MM.1S (cell line): ENCODE results near the gene FAM219A.
A peak's percentile ranks its signal among the peaks of the same experiment; 100 is the strongest.

Source experiments
- DNase-seq: peaks from one replicate; pipeline ENCODE4 v3.0.0-alpha.2; 2015
- H2AFZ ChIP-seq: fragments of 300-600 bp; sonication (generic); 2 replicates; pipeline ENCODE4 v1.6.0; 2016; ENCODE audit warnings: antibody characterized with exemption, low read length
- H3F3A ChIP-seq: fragments of 300-600 bp; sonication (generic); 2 replicates; pipeline ENCODE4 v1.6.1; 2016; ENCODE audit warnings: mild to moderate bottlenecking, antibody characterized with exemption, low read length, moderate library complexity, mixed read lengths; ENCODE audit not compliant: insufficient read depth
- H3K27ac ChIP-seq: fragments of 300-600 bp; sonication (generic); 2 replicates; pipeline ENCODE4 v1.5.1; 2016; ENCODE audit warnings: mild to moderate bottlenecking, low read length
- H3K27me3 ChIP-seq: fragments of 300-600 bp; sonication (generic); replicated peaks from 2 replicates; pipeline ENCODE4 v1.6.0; 2016; ENCODE audit warnings: low read length; ENCODE audit not compliant: insufficient read depth
- H3K36me3 ChIP-seq: fragments of 300-600 bp; sonication (generic); replicated peaks from 2 replicates; pipeline ENCODE4 v1.6.1; 2016; ENCODE audit warnings: mild to moderate bottlenecking, low read length, mixed read lengths; ENCODE audit not compliant: insufficient read depth
- H3K4me1 ChIP-seq: fragments of 300-600 bp; sonication (generic); 2 replicates; pipeline ENCODE4 v1.6.1; 2016; ENCODE audit warnings: low read length, mixed read lengths
- H3K4me2 ChIP-seq: fragments of 300-600 bp; sonication (generic); 2 replicates; pipeline ENCODE4 v1.6.0; 2016; ENCODE audit warnings: low read depth, low read length
- H3K4me3 ChIP-seq: fragments of 300-600 bp; sonication (generic); 2 replicates; pipeline ENCODE4 v1.5.1; 2016; ENCODE audit warnings: low read length, mixed read lengths
- H3K79me2 ChIP-seq: fragments of 300-600 bp; sonication (generic); 2 replicates; pipeline ENCODE4 v1.6.1; 2016; ENCODE audit warnings: mixed run types, low read length, mixed read lengths
- H3K9ac ChIP-seq: fragments of 300-600 bp; sonication (generic); 2 replicates; pipeline ENCODE4 v1.6.1; 2016; ENCODE audit warnings: low read length, mixed read lengths
- H3K9me2 ChIP-seq: fragments of 300-600 bp; sonication (generic); replicated peaks from 2 replicates; pipeline ENCODE4 v1.6.1; 2016; ENCODE audit warnings: mild to moderate bottlenecking, low read length, mixed read lengths; ENCODE audit not compliant: insufficient read depth
- H3K9me3 ChIP-seq: fragments of 300-600 bp; sonication (generic); replicated peaks from 2 replicates; pipeline ENCODE4 v1.6.1; 2016; ENCODE audit warnings: mild to moderate bottlenecking, low read length, mixed read lengths; ENCODE audit not compliant: insufficient read depth
- H4K20me1 ChIP-seq: fragments of 300-600 bp; sonication (generic); 2 replicates; pipeline ENCODE4 v1.6.1; 2016; ENCODE audit warnings: mild to moderate bottlenecking, low read length, moderate library complexity, mixed read lengths; ENCODE audit not compliant: insufficient read depth
- CTCF ChIP-seq: fragments of 300-600 bp; sonication (generic); IDR thresholded peaks from 2 replicates; pipeline ENCODE4 v1.5.1; 2016; ENCODE audit warnings: antibody characterized with exemption, low read length, mixed read lengths
- EZH2 ChIP-seq: fragments of 300-600 bp; sonication (generic); optimal IDR thresholded peaks from 2 replicates; pipeline ENCODE3; 2017; ENCODE audit warnings: low read depth, mild to moderate bottlenecking, antibody characterized with exemption, low read length, mixed read lengths
- EZH2phosphoT487 ChIP-seq: fragments of 300-600 bp; sonication (generic); IDR thresholded peaks from 2 replicates; pipeline ENCODE4 v1.6.1; 2018; ENCODE audit warnings: antibody characterized with exemption, low read length

Gene FAM219A

GRCh38 chr9:34382879-34383278, 75.5 kb downstream of the FAM219A start:
- Histone ChIP-seq H4K20me1 (no peaks in the 10 kb centered on the region), H3K4me1 (peaks cover 14% of the 10 kb centered on the region), H3K9me2 (no peaks in the 10 kb centered on the region), H3K9me3 (no peaks in the 10 kb centered on the region), H3K27ac (no peak overlapping the region), H2AFZ (no peak overlapping the region), H3K4me2 (no peak overlapping the region), H3K9ac (no peak overlapping the region), H3K27me3 (no peaks in the 10 kb centered on the region), H3K4me3 (no peak overlapping the region), H3K36me3 (no peaks in the 10 kb centered on the region), H3K79me2 (no peaks in the 10 kb centered on the region), H3F3A (no peaks in the 10 kb centered on the region)
- DNase-seq: no peak
- TF ChIP-seq CTCF (no peak), EZH2 (no peak), EZH2phosphoT487 (no peak)

- H3K4me3 ChIP-seq: no peak overlapping the region
- no peaks in the 10 kb centered on the region for H3K9me2 ChIP-seq
- no peaks in the 10 kb centered on the region for H3K9me3 ChIP-seq
- no peak for DNase-seq
- no peaks in the 10 kb centered on the region for H3K36me3 ChIP-seq
- no peaks in the 10 kb centered on the region for H3F3A ChIP-seq
- peaks cover 14% of the 10 kb centered on the region for H3K4me1 ChIP-seq
- no peak overlapping the region for H3K9ac ChIP-seq
- no peak overlapping the region for H3K27ac ChIP-seq
- no peaks in the 10 kb centered on the region for H3K27me3 ChIP-seq
- no peak overlapping the region for H3K4me2 ChIP-seq
- no peaks in the 10 kb centered on the region for H4K20me1 ChIP-seq
- H3K79me2 ChIP-seq: no peaks in the 10 kb centered on the region
- TF ChIP-seq CTCF (no peak), EZH2phosphoT487 (no peak), EZH2 (no peak)
- H2AFZ ChIP-seq: no peak overlapping the region
Measured at GRCh38 chr9:34382054-34382453, 76.3 kb downstream of the FAM219A start.

GRCh38 chr9:34381323-34381722, 77.0 kb downstream of the FAM219A start:
- TF ChIP-seq EZH2: no peak
- TF ChIP-seq CTCF: no peak
- TF ChIP-seq EZH2phosphoT487: no peak
- Histone ChIP-seq H3K36me3 (no peaks in the 10 kb centered on the region), H3K9me3 (no peaks in the 10 kb centered on the region), H3K27me3 (no peaks in the 10 kb centered on the region), H3K79me2 (no peaks in the 10 kb centered on the region), H3K4me1 (peaks cover 14% of the 10 kb centered on the region), H4K20me1 (no peaks in the 10 kb centered on the region), H3K27ac (no peak overlapping the region), H2AFZ (peak overlapping the region; percentile 91), H3K9me2 (no peaks in the 10 kb centered on the region), H3F3A (no peaks in the 10 kb centered on the region; the same call in 1 of the 2 replicates), H3K4me2 (peak overlapping the region; percentile 99), H3K4me3 (peak overlapping the region; percentile 73), H3K9ac (peak overlapping the region; percentile 43; the same call in 1 of the 2 replicates)
- DNase-seq: no peak
